GM12872 (cell line): ENCODE measurements around the gene GPC5.

Experiments used
- TF ChIP-seq, protein P1 (sequence below): IDR thresholded peaks from 3 replicates; pipeline ENCODE4 v1.5.1; 2011; ENCODE audit warnings: low read depth, mild to moderate bottlenecking, low read length, moderate library complexity; ENCODE audit not compliant: insufficient read depth

Gene GPC5

DNA sequence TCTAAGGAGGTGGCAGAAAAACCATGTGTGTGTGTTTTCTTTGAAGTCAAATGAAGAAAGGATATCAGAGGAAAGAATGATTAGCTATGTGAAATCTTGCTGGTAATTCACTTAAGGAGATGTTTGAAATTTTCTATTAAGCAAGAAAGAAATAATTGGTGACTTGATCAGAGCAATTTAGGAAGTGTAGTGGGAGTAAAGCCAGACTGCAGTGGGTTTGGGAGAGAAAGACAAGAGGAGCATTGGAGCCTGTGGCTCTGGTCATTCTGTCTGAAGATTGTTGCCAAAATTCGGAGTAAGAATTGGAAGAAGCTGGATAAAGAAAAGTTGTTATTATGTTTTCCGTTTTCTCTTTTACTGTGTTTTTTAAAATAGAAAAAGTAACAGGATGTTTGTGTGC is 640.5 kb downstream of the GPC5 start:
- TF ChIP-seq, protein P1, sequence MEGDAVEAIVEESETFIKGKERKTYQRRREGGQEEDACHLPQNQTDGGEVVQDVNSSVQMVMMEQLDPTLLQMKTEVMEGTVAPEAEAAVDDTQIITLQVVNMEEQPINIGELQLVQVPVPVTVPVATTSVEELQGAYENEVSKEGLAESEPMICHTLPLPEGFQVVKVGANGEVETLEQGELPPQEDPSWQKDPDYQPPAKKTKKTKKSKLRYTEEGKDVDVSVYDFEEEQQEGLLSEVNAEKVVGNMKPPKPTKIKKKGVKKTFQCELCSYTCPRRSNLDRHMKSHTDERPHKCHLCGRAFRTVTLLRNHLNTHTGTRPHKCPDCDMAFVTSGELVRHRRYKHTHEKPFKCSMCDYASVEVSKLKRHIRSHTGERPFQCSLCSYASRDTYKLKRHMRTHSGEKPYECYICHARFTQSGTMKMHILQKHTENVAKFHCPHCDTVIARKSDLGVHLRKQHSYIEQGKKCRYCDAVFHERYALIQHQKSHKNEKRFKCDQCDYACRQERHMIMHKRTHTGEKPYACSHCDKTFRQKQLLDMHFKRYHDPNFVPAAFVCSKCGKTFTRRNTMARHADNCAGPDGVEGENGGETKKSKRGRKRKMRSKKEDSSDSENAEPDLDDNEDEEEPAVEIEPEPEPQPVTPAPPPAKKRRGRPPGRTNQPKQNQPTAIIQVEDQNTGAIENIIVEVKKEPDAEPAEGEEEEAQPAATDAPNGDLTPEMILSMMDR = no peak

DNA sequence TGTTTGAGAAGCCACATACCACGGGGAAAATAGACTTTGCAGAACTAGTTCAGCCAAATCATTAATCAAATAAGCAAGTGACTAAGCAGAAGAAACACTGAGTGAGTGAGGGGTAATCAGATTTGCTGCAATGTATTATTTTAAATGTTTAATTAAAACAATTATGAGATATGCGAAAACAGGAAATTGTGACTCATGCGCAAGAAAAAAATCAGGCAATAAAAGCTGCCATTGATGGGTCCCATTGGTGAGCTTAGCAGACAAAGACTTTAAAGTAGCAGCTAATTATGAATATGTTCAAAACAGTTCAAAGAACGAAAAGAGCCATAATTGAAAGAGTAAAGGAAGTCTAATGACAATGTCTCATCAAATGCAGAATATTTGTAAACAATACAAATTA is 644.1 kb downstream of the GPC5 start:
- TF ChIP-seq, protein P1 = no peak

DNA sequence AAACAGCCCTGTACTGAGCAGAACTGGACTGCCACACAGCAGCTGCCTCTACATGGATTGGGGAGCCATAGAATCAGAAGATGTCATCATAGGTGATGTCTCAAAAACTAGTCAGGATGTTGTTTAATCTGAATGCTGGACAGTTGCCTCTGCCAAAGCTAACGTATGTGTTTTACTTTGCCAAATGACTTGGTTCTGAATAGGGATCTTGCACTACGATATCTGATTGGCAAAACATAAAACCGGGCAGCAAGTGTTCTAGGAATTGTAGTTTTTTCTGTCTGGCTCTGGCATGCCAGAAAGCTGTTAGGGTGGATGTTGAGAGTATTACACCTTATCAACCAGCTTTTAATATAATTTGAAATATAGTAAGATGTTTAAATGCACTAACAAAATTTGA is 645.9 kb downstream of the GPC5 start:
- TF ChIP-seq, protein P1 = no peak

DNA sequence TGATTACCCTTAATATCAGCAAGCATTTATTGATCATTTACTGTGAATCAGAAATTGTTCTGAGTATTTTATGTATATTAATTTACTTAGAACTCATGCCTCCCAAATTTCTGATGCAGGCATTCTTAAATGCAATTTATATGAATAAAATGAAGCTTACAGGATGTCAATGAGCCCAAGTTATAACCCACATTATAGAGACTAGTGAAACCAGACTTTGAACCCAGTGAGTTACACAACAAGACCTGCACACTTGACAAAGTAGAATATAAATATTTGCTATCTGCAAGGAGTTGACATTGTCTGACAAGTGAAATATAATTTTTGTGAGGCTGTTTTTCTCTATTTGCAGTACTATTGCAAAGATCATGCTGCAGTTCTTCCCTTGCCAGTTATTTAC is 656.0 kb downstream of the GPC5 start:
- TF ChIP-seq, protein P1 = no peak

DNA sequence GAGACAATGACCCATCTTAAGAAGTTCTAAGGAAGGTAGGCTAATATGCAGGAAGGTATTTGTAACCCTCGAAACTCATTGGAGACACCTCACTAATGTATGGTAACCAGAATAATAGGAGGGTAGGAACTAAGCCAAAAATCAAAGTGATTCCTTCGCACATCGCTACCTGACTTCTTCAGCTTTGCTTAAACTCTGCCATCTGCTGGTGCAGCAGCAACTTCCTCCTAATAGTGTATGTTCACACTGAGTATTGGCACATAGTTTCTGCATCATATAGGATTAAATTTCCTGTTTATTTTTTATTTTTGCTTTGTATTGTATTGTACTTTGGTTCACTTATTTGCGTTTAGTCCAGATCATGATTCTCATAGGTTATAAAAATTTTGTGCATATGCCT is 676.2 kb downstream of the GPC5 start:
- TF ChIP-seq, protein P1 = no peak; the same call in 2 of the 3 replicates

DNA sequence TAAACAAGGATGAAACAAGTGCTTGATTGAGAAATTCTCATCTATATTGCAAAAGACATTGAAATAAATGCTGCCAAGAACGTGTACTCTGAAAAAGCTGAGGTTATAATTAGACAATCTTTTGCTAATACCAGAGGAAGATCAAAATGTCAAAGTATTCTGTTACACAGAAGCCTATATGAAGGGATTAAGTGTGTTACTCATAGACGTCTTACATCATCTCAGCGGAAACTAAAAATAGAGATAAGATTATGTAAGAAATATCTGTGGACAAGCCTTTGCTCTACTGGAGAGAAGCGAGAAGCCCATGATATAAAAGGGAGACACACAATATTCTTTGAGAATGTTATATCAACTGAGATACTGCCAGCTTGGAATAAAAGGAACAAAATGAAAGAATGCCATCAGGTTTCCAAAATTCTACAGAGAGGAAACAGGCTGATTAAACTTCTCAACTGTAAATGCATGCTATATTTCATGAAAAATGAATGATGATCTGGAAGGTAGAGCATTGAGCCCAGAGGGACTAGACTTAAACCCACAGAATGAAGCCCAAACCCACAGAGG is 699.0 kb downstream of the GPC5 start:
- TF ChIP-seq, protein P1 = no peak

DNA sequence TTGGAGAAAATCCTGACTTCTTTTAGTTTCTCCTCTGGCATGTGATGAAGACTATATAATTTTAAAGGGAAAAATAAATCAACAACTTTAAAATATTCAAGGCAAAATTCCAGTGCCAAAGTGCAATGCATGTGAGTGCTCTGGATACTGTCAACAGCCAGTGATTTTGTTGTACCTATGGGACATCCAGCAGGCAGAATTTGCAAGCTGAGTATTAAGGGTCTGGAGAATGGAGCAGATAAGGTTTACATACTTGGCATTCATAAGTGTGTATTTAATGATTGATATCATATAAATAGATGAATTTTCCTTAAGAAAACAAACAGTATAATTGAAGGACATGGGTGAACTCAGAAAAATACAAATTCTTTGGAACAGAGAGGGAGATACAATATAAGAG is 703.4 kb downstream of the GPC5 start:
- TF ChIP-seq, protein P1 = no peak
